Astrocyte (in vitro differentiated cells and primary cell): Measurements from ENCODE around the gene ZSWIM7. TPM values are rescaled to one million over a fixed set of nuclear protein-coding genes. Genes with fewer than 3 reads are reported as not detected.
A peak's percentile ranks its signal among the peaks of the same experiment; 100 is the strongest.

Experiments
- DNase-seq: peaks from one replicate; pipeline ENCODE4 v3.0.0-alpha.2; 2010; ENCODE audit warnings: low read depth
- FAIRE-seq: peaks from 2 replicates; lab custom pipeline; 2011; peaks lifted over from hg19 to GRCh38; lab: Jason Lieb, UNC
- H2AFZ ChIP-seq: 2 replicates; pipeline ENCODE4 v1.6.0; 2012; ENCODE audit warnings: low read depth, low read length, inconsistent platforms
- H3K27ac ChIP-seq: 2 replicates; pipeline ENCODE4 v1.5.1; 2011; ENCODE audit warnings: low read depth, low read length, inconsistent platforms
- H3K27me3 ChIP-seq: 2 replicates; pipeline ENCODE4 v1.6.0; 2011; ENCODE audit warnings: low read length, inconsistent platforms; ENCODE audit not compliant: insufficient read depth
- H3K36me3 ChIP-seq: 2 replicates; pipeline ENCODE4 v1.5.1; 2011; ENCODE audit warnings: low read length, inconsistent platforms; ENCODE audit not compliant: insufficient read depth
- H3K4me1 ChIP-seq: 2 replicates; pipeline ENCODE4 v1.5.1; 2011; ENCODE audit warnings: low read length, inconsistent platforms; ENCODE audit not compliant: insufficient read depth
- H3K4me2 ChIP-seq: 2 replicates; pipeline ENCODE4 v1.6.0; 2012; ENCODE audit warnings: low read length, inconsistent platforms
- H3K4me3 ChIP-seq: 2 replicates; pipeline ENCODE4 v1.5.1; 2011; ENCODE audit warnings: low read depth, mild to moderate bottlenecking, low read length, inconsistent platforms; ENCODE audit not compliant: insufficient read depth
- H3K79me2 ChIP-seq: 2 replicates; pipeline ENCODE4 v1.6.0; 2012; ENCODE audit warnings: mild to moderate bottlenecking, low read length, inconsistent platforms; ENCODE audit not compliant: insufficient read depth
- H3K9ac ChIP-seq: 2 replicates; pipeline ENCODE4 v1.6.0; 2012; ENCODE audit warnings: mild to moderate bottlenecking, low read length, inconsistent platforms
- H3K9me3 ChIP-seq: 2 replicates; pipeline ENCODE4 v1.5.1; 2012; ENCODE audit warnings: low read depth, mild to moderate bottlenecking, low read length, inconsistent platforms; ENCODE audit not compliant: insufficient read depth
- H4K20me1 ChIP-seq: 2 replicates; pipeline ENCODE4 v1.6.0; 2012; ENCODE audit warnings: low read length, inconsistent platforms; ENCODE audit not compliant: insufficient read depth
- H3K27ac Mint-ChIP-seq: one replicate; pipeline ENCODE4 v1.8.0; 2021; ENCODE audit warnings: mild to moderate bottlenecking, mixed read lengths; ENCODE audit not compliant: unreplicated experiment
- H3K27me3 Mint-ChIP-seq: one replicate; pipeline ENCODE4 v1.8.0; 2021; ENCODE audit warnings: low read depth, mixed read lengths; ENCODE audit not compliant: unreplicated experiment
- H3K36me3 Mint-ChIP-seq: one replicate; pipeline ENCODE4 v1.8.0; 2021; ENCODE audit warnings: low read depth, mixed read lengths; ENCODE audit not compliant: unreplicated experiment
- H3K4me1 Mint-ChIP-seq: one replicate; pipeline ENCODE4 v1.8.0; 2021; ENCODE audit warnings: low read depth, mixed read lengths; ENCODE audit not compliant: unreplicated experiment
- H3K4me3 Mint-ChIP-seq: one replicate; pipeline ENCODE4 v1.8.0; 2021; ENCODE audit warnings: mild to moderate bottlenecking, moderate library complexity, mixed read lengths; ENCODE audit not compliant: unreplicated experiment
- H3K9me3 Mint-ChIP-seq: one replicate; pipeline ENCODE4 v1.8.0; 2021; ENCODE audit warnings: mild to moderate bottlenecking, mixed read lengths; ENCODE audit not compliant: unreplicated experiment
- EZH2 ChIP-seq: IDR thresholded peaks from 2 replicates; pipeline ENCODE4 v1.6.1; 2012; ENCODE audit warnings: mild to moderate bottlenecking, low read length, inconsistent platforms; ENCODE audit not compliant: insufficient read depth
- total RNA-seq: library from RNA; stranded (reverse); gene quantifications from 2 replicates; pipeline ENCODE4 v1.2.1, GENCODE V29; 2021
- TF ChIP-seq, protein P1 (sequence below): IDR thresholded peaks from 2 replicates; pipeline ENCODE4 v1.5.1; 2011; ENCODE audit warnings: low read depth, mild to moderate bottlenecking, inconsistent platforms, low read length, moderate library complexity; ENCODE audit not compliant: insufficient read depth

ZSWIM7 gene
- total RNA-seq, 1 donor from 2014 or later = 21.5 TPM

DNA sequence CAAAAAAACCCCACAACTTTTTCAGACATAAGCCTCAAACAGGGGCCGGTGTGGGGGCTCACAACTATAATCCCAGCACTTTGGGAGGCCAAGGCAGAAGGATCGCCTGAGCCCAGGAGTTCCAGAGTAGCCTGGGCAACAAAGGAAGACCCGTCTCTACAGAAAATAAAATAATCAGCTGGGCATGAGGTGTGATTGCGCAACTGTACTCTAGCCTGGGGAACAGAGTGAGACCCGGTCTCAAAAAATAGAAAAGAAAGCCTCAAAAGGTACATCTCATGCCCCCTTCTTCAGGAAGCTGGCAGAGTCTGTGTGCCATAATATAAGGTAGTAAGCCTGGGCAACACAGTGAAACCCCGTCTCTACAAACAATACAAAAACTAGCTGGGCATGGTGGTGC, 3.2 kb downstream of the ZSWIM7 start:
- H3K4me3 ChIP-seq = no peak overlapping the region

DNA sequence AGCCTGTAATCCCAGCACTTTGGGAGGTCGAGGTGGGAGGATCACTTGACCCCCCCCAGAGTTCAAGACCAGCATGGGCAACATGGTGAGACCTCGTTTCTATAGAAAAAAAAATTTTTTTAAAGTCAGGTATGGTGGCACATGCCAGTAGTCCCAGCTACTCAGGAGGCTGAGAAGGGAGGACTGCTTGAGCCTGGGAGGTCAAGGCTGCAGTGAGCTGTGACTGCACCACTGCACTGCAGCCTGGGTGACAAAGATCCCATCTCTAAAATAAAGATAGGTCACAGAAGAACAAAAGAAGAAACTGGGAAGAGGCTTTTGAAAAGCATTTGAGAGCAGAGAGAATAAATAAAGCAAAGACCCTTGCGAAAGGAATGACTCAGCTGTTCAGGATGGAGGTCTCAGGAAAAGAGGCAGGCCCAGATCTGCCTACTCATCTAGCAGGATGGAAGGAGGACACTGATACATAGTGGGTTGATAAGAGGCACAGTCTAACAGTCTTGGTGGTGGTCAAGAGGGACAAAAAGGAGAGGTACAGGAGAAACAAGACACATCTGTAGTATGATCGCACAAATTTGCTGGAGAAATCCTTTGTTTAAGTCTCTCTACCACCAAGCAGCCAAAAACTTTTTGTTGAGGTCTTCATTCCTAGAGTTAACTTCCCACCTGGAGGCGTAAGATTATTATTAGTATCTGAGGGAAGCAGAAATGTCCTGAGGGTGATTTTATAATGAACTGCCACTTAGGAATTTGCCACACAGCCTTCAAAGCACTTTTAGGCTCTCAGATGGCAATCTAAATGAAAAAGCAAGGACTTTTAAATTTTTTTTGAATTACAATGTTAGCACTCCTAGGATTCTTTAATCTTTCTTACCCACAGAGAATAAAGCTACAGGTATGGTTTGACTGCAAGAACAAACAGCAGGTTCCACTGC, 17.6 kb downstream of the ZSWIM7 start:
- peaks cover 12% of the 10 kb centered on the region for H3K4me1 Mint-ChIP-seq
- no peaks in the 10 kb centered on the region for H3K9me3 Mint-ChIP-seq
- peak; percentile 45 for FAIRE-seq

More for the DNA sequence above, 3.2 kb downstream of the ZSWIM7 start:
- peaks cover 28% of the 10 kb centered on the region for H3K79me2 ChIP-seq
- peaks cover 15% of the 10 kb centered on the region for H3K4me1 ChIP-seq
- no peak overlapping the region for H3K27ac ChIP-seq
- H3K27me3 ChIP-seq = no peaks in the 10 kb centered on the region
- Mint-ChIP-seq H3K9me3 (no peaks in the 10 kb centered on the region), H3K36me3 (peaks cover 4% of the 10 kb centered on the region), H3K4me3 (no peak overlapping the region), H3K27me3 (no peaks in the 10 kb centered on the region), H3K27ac (no peak overlapping the region), H3K4me1 (peaks cover 9% of the 10 kb centered on the region)
- H3K36me3 ChIP-seq = peaks cover under 1% of the 10 kb centered on the region
- H4K20me1 ChIP-seq = peaks cover 18% of the 10 kb centered on the region
- no peak overlapping the region for H3K4me2 ChIP-seq
- no peaks in the 10 kb centered on the region for H3K9me3 ChIP-seq
- DNase-seq = no peak
- no peak for FAIRE-seq
- TF ChIP-seq EZH2 = no peak
- TF ChIP-seq, protein P1, sequence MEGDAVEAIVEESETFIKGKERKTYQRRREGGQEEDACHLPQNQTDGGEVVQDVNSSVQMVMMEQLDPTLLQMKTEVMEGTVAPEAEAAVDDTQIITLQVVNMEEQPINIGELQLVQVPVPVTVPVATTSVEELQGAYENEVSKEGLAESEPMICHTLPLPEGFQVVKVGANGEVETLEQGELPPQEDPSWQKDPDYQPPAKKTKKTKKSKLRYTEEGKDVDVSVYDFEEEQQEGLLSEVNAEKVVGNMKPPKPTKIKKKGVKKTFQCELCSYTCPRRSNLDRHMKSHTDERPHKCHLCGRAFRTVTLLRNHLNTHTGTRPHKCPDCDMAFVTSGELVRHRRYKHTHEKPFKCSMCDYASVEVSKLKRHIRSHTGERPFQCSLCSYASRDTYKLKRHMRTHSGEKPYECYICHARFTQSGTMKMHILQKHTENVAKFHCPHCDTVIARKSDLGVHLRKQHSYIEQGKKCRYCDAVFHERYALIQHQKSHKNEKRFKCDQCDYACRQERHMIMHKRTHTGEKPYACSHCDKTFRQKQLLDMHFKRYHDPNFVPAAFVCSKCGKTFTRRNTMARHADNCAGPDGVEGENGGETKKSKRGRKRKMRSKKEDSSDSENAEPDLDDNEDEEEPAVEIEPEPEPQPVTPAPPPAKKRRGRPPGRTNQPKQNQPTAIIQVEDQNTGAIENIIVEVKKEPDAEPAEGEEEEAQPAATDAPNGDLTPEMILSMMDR = no peak
- no peak overlapping the region for H3K9ac ChIP-seq
- H2AFZ ChIP-seq = no peak overlapping the region

More for the DNA sequence above, 17.6 kb downstream of the ZSWIM7 start:
- H3K9me3 ChIP-seq = no peaks in the 10 kb centered on the region
- no peak overlapping the region for H3K4me3 ChIP-seq
- no peak overlapping the region for H3K9ac ChIP-seq
- no peaks in the 10 kb centered on the region for H3K79me2 ChIP-seq
- H3K4me1 ChIP-seq = peaks cover 13% of the 10 kb centered on the region
- peak overlapping the region; percentile 1 for H3K4me2 ChIP-seq
- H4K20me1 ChIP-seq = no peaks in the 10 kb centered on the region
- Mint-ChIP-seq H3K36me3 (peaks cover 33% of the 10 kb centered on the region), H3K4me3 (no peak overlapping the region), H3K27me3 (no peaks in the 10 kb centered on the region), H3K27ac (no peak overlapping the region)
- no peaks in the 10 kb centered on the region for H3K27me3 ChIP-seq
- no peak overlapping the region for H2AFZ ChIP-seq
- H3K27ac ChIP-seq = peak overlapping the region; percentile 32
- TF ChIP-seq EZH2 = no peak
- TF ChIP-seq, protein P1 = no peak
- peak; percentile 62 for DNase-seq
- H3K36me3 ChIP-seq = peaks cover 20% of the 10 kb centered on the region
